ENCODE measurements around the gene BTBD9. TPM values are rescaled to one million over a fixed set of nuclear protein-coding genes. Genes with fewer than 3 reads are reported as not detected.

Gene BTBD9
- total RNA-seq, 1 experiment from 2014 or later, result 12.5 TPM

GRCh38 chr6:38141085-38141484 is 498.6 kb downstream of the BTBD9 start:
- Mint-ChIP-seq H3K27ac (ENCODE audit: low read depth, unreplicated experiment) (no peak overlapping the region), H3K9me3 (ENCODE audit: unreplicated experiment) (no peaks in the 10 kb centered on the region), H3K36me3 (ENCODE audit: insufficient read depth, unreplicated experiment) (peaks cover 10% of the 10 kb centered on the region), H3K4me1 (ENCODE audit: insufficient read depth, unreplicated experiment) (peaks cover 6% of the 10 kb centered on the region), H3K27me3 (ENCODE audit: insufficient read depth, unreplicated experiment) (no peaks in the 10 kb centered on the region), H3K4me3 (ENCODE audit: unreplicated experiment) (no peak overlapping the region)
- TF ChIP-seq CTCF (IDR thresholded peaks at IDR 0.05; ENCODE audit: unreplicated experiment), result no peak
- ChIA-PET POLR2A (interaction anchor here (1.0 kb wide), 1 partner anchor 9 kb away, joined by 3 read pairs; no protein-coding TSS in a partner anchor), CTCF (interaction anchor here (0.6 kb wide), 1 partner anchor 347 kb away, joined by 3 read pairs; no protein-coding TSS in a partner anchor)
- no peak for DNase-seq (ENCODE audit: unreplicated experiment)
- no TSS peak for BruUV-seq (replicated peaks)
- intact Hi-C loops (cut with micrococcal nuclease), result no loop called here

- intact Hi-C loops (cut with micrococcal nuclease), result no loop called here
- TF ChIP-seq CTCF (IDR thresholded peaks at IDR 0.05; ENCODE audit: unreplicated experiment), result no peak
- no peaks in the 10 kb centered on the region for H3K4me1 Mint-ChIP-seq (ENCODE audit: insufficient read depth, unreplicated experiment)
- POLR2A ChIA-PET, result no interaction called here
- no peak overlapping the region for H3K27ac Mint-ChIP-seq (ENCODE audit: low read depth, unreplicated experiment)
- H3K4me3 Mint-ChIP-seq (ENCODE audit: unreplicated experiment), result no peak overlapping the region
- H3K27me3 Mint-ChIP-seq (ENCODE audit: insufficient read depth, unreplicated experiment), result no peaks in the 10 kb centered on the region
- peaks cover 7% of the 10 kb centered on the region for H3K36me3 Mint-ChIP-seq (ENCODE audit: insufficient read depth, unreplicated experiment)
- DNase-seq (ENCODE audit: unreplicated experiment), result no peak
- CTCF ChIA-PET, result no interaction called here
- H3K9me3 Mint-ChIP-seq (ENCODE audit: unreplicated experiment), result no peaks in the 10 kb centered on the region
- BruUV-seq (replicated peaks), result no TSS peak
These were observed 501.4 kb downstream of the BTBD9 start for GRCh38 chr6:38138374-38138773.

GRCh38 chr6:38137608-38138265 is 502.0 kb downstream of the BTBD9 start:
- ChIA-PET POLR2A (no interaction called here), CTCF (no interaction called here)
- Mint-ChIP-seq H3K9me3 (ENCODE audit: unreplicated experiment) (no peaks in the 10 kb centered on the region), H3K36me3 (ENCODE audit: insufficient read depth, unreplicated experiment) (peaks cover 7% of the 10 kb centered on the region), H3K4me1 (ENCODE audit: insufficient read depth, unreplicated experiment) (no peaks in the 10 kb centered on the region), H3K4me3 (ENCODE audit: unreplicated experiment) (no peak overlapping the region), H3K27me3 (ENCODE audit: insufficient read depth, unreplicated experiment) (no peaks in the 10 kb centered on the region), H3K27ac (ENCODE audit: low read depth, unreplicated experiment) (no peak overlapping the region)
- intact Hi-C loops (cut with micrococcal nuclease), result no loop called here
- no peak for TF ChIP-seq CTCF (IDR thresholded peaks at IDR 0.05; ENCODE audit: unreplicated experiment)
- no TSS peak for BruUV-seq (replicated peaks)
- DNase-seq (ENCODE audit: unreplicated experiment), result no peak

- Mint-ChIP-seq H3K4me3 (ENCODE audit: unreplicated experiment) (no peak overlapping the region), H3K27ac (ENCODE audit: low read depth, unreplicated experiment) (no peak overlapping the region), H3K9me3 (ENCODE audit: unreplicated experiment) (no peaks in the 10 kb centered on the region), H3K36me3 (ENCODE audit: insufficient read depth, unreplicated experiment) (peaks cover 7% of the 10 kb centered on the region), H3K4me1 (ENCODE audit: insufficient read depth, unreplicated experiment) (peaks cover 6% of the 10 kb centered on the region), H3K27me3 (ENCODE audit: insufficient read depth, unreplicated experiment) (no peaks in the 10 kb centered on the region)
- no peak for DNase-seq (ENCODE audit: unreplicated experiment)
- no TSS peak for BruUV-seq (replicated peaks)
- ChIA-PET POLR2A (no interaction called here), CTCF (no interaction called here)
- intact Hi-C loops (cut with micrococcal nuclease), result no loop called here
- no peak for TF ChIP-seq CTCF (IDR thresholded peaks at IDR 0.05; ENCODE audit: unreplicated experiment)
These were observed 503.2 kb downstream of the BTBD9 start for GRCh38 chr6:38136547-38136946.
